OCI-LY7 (cell line): ENCODE results near the gene SCG3.

ENCODE experiments used
- CTCF ChIP-seq: fragments of 200-600 bp; sonication (generic); conservative IDR thresholded peaks from 2 replicates; pipeline ENCODE4 v1.5.1; 2014; ENCODE audit warnings: mild to moderate bottlenecking, antibody characterized with exemption, low read length, moderate library complexity, mixed read lengths
- EZH2phosphoT487 ChIP-seq: fragments of 200-600 bp; sonication (generic); IDR thresholded peaks from 2 replicates; pipeline ENCODE4 v1.6.1; 2018; ENCODE audit warnings: low read depth, borderline replicate concordance, mild to moderate bottlenecking, mixed run types, antibody characterized with exemption, low read length, moderate library complexity, mixed read lengths

GRCh38 chr15:51731549-51732267 is 50.4 kb downstream of the SCG3 start:
- TF ChIP-seq CTCF (no peak; the same call in 1 of the 2 replicates), EZH2phosphoT487 (no peak)
